K562 treated with DMSO at 1 percent for 12 hours (cell line): Measurements from ENCODE around the gene S1PR3. TPM values are rescaled to one million over a fixed set of nuclear protein-coding genes. Genes with fewer than 3 reads are reported as not detected.

ENCODE experiments used
- total RNA-seq: library from RNA; unstranded; fragments of 300-600 nt; gene quantifications from 2 replicates; pipeline ENCODE4 v1.2.3, GENCODE V29; 2022; ENCODE audit not compliant: insufficient read depth

S1PR3 gene
- total RNA-seq: 0.96 and 1.4 TPM in 2 replicates

DNA sequence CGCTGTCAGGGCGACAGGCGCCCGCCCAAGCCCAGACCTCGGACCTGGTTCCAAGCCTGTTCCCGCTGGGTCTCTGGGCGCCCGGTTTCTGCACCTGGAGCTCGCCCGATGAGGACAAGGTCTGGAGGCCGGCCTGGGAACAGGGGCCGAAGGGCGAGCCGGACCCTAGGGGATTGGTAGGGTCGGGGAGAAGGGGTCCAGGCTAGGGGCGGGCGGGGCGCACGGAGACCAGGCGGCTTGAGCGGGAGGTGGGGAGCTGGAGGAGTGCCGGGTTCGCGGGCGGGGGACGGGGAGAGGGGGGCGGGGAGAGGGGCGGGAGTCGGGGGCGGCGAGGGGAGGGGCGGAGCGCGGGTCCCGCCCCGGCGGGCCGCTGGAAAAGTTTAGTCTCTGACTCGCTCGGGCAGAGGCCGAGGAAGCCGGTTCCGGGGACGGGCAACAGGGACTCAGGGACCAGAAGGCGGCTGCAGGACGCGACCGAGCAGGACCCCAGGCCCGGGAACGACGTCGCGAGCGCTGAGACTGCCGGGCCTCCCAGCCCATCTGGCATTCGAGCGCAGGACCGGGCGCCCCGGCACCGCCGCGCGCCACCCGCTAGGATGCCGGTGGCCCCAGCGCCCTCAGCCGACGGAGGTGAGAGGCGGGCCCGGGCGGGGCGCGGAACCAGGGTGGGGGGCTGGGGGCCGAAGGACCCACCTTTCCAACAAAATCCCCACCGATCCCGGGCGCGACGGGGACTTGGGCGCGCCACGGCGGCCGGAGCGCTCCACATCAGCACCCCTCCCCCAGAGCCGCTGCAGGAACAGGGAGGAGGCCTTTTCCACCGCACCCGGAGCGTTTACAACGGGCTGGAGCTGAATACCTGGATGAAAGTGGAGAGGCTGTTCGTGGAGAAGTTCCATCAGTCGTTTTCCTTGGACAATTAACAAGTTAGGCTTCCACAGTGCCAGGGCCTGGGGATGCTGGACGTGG is at the start of gene S1PR3:
Gene S1PR3, plus strand, starts transcription at position 403 of the 969 bp plus-strand sequence. CDS start 9,733 bp downstream, outside the sequence.

Other genes with a start within 250 kb of the S1PR3 start
- not detected in 2 replicates for gene SHC3, start 187.3 kb downstream of the S1PR3 start, total RNA-seq